Parathyroid adenoma (tissue), 2 donors: ENCODE data around the gene DYSF.

Experiments
- H2AFZ ChIP-seq: fragments of 300-600 bp; sonication (generic); one replicate; pipeline ENCODE4 v1.7.0; 2017; ENCODE audit warnings: antibody characterized with exemption, mild to moderate bottlenecking
- H3K27ac ChIP-seq: fragments of 300-600 bp; sonication (generic); one replicate; pipeline ENCODE4 v1.7.0; 2017
- H3K27me3 ChIP-seq: fragments of 300-600 bp; sonication (generic); one replicate; pipeline ENCODE4 v1.7.0; 2017; ENCODE audit warnings: low read length; ENCODE audit not compliant: control insufficient read depth, insufficient read depth
- H3K36me3 ChIP-seq: fragments of 300-600 bp; sonication (generic); one replicate; pipeline ENCODE4 v1.7.0; 2017; ENCODE audit warnings: low read length; ENCODE audit not compliant: control insufficient read depth, insufficient read depth
- H3K4me1 ChIP-seq: fragments of 300-600 bp; sonication (generic); one replicate; pipeline ENCODE4 v1.7.0; 2017; ENCODE audit warnings: control low read depth
- H3K4me2 ChIP-seq: fragments of 300-600 bp; sonication (generic); one replicate; pipeline ENCODE4 v1.7.0; 2017; ENCODE audit warnings: low read length
- H3K4me3 ChIP-seq: fragments of 300-600 bp; sonication (generic); one replicate; pipeline ENCODE4 v1.7.0; 2017; ENCODE audit warnings: low read depth, low read length
- H3K79me2 ChIP-seq: fragments of 300-600 bp; sonication (generic); one replicate; pipeline ENCODE4 v1.7.0; 2017; ENCODE audit warnings: control low read depth
- H3K9ac ChIP-seq: fragments of 300-600 bp; sonication (generic); one replicate; pipeline ENCODE4 v1.7.0; 2017; ENCODE audit warnings: mild to moderate bottlenecking
- H3K9me3 ChIP-seq: fragments of 300-600 bp; sonication (generic); one replicate; pipeline ENCODE4 v1.7.0; 2017; ENCODE audit warnings: low read length; ENCODE audit not compliant: control insufficient read depth
- TF ChIP-seq, protein P1 (sequence below): fragments of 300-600 bp; sonication (generic); IDR thresholded peaks from one replicate; pipeline ENCODE4 v1.7.0; 2017; ENCODE audit warnings: antibody characterized with exemption, mild to moderate bottlenecking
- donor health status: primary hyperparathyroidism.

DYSF gene

GRCh38 chr2:71615767-71616730 is 162.7 kb downstream of the DYSF start:
- no peaks in the 10 kb centered on the region for H3K9me3 ChIP-seq
- no peaks in the 10 kb centered on the region for H3K27me3 ChIP-seq
- TF ChIP-seq, protein P1, sequence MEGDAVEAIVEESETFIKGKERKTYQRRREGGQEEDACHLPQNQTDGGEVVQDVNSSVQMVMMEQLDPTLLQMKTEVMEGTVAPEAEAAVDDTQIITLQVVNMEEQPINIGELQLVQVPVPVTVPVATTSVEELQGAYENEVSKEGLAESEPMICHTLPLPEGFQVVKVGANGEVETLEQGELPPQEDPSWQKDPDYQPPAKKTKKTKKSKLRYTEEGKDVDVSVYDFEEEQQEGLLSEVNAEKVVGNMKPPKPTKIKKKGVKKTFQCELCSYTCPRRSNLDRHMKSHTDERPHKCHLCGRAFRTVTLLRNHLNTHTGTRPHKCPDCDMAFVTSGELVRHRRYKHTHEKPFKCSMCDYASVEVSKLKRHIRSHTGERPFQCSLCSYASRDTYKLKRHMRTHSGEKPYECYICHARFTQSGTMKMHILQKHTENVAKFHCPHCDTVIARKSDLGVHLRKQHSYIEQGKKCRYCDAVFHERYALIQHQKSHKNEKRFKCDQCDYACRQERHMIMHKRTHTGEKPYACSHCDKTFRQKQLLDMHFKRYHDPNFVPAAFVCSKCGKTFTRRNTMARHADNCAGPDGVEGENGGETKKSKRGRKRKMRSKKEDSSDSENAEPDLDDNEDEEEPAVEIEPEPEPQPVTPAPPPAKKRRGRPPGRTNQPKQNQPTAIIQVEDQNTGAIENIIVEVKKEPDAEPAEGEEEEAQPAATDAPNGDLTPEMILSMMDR = no peak
- no peak overlapping the region for H3K4me3 ChIP-seq
- no peaks in the 10 kb centered on the region for H3K4me1 ChIP-seq
- H3K4me2 ChIP-seq = no peak overlapping the region
- H3K9ac ChIP-seq = no peak overlapping the region
- no peaks in the 10 kb centered on the region for H3K36me3 ChIP-seq
- no peak overlapping the region for H2AFZ ChIP-seq
- H3K79me2 ChIP-seq = no peaks in the 10 kb centered on the region
- H3K27ac ChIP-seq = no peak overlapping the region

GRCh38 chr2:71617266-71617665 is 163.9 kb downstream of the DYSF start:
- H3K27ac ChIP-seq = no peak overlapping the region
- H3K4me1 ChIP-seq = no peaks in the 10 kb centered on the region
- no peak overlapping the region for H3K4me3 ChIP-seq
- no peaks in the 10 kb centered on the region for H3K9me3 ChIP-seq
- no peaks in the 10 kb centered on the region for H3K79me2 ChIP-seq
- TF ChIP-seq, protein P1 = no peak
- no peak overlapping the region for H2AFZ ChIP-seq
- no peak overlapping the region for H3K9ac ChIP-seq
- H3K4me2 ChIP-seq = no peak overlapping the region
- no peaks in the 10 kb centered on the region for H3K36me3 ChIP-seq
- no peaks in the 10 kb centered on the region for H3K27me3 ChIP-seq

- Histone ChIP-seq H3K9ac (no peak overlapping the region), H3K79me2 (no peaks in the 10 kb centered on the region), H3K27me3 (no peaks in the 10 kb centered on the region), H3K4me2 (no peak overlapping the region), H3K27ac (no peak overlapping the region), H3K36me3 (no peaks in the 10 kb centered on the region), H3K4me3 (no peak overlapping the region), H2AFZ (no peak overlapping the region), H3K9me3 (no peaks in the 10 kb centered on the region), H3K4me1 (no peaks in the 10 kb centered on the region)
- TF ChIP-seq, protein P1 = no peak
Observed at GRCh38 chr2:71618327-71619113, 165.2 kb downstream of the DYSF start.

DNA sequence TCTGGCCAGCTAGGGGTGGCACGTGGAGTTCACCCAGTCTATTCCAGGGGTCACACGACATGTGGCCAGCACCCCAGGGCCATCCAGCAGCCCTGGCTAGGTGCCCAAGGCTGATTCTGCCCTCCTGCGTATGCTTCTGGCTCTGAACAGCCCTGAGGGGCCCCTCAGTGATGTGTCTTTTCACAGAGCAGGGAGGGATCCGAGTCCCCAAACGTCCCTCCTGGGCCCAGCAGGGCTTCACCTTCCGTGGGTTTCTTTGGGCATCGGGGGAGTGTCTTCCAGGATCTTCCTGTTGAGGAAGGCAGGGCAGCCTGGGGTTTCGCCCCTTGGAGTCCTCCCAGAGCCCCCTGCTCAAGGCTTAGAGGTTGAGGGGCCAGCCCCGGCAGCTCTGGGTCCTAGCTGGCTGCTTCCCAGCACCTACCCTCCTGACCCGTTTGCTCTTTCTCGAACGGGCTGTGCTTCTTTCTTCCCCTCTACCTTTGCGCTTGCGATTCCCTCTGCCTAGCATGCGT is 165.9 kb downstream of the DYSF start:
- H3K36me3 ChIP-seq = no peaks in the 10 kb centered on the region
- H3K4me1 ChIP-seq = no peaks in the 10 kb centered on the region
- no peaks in the 10 kb centered on the region for H3K27me3 ChIP-seq
- no peak overlapping the region for H3K9ac ChIP-seq
- H3K4me2 ChIP-seq = no peak overlapping the region
- H3K9me3 ChIP-seq = no peaks in the 10 kb centered on the region
- H2AFZ ChIP-seq = no peak overlapping the region
- no peak overlapping the region for H3K4me3 ChIP-seq
- no peak overlapping the region for H3K27ac ChIP-seq
- H3K79me2 ChIP-seq = no peaks in the 10 kb centered on the region
- TF ChIP-seq, protein P1 = no peak
